ENCODE measurements around the gene UNC5A. TPM values are rescaled to one million over a fixed set of nuclear protein-coding genes. Genes with fewer than 3 reads are reported as not detected.

The UNC5A gene
- total RNA-seq, 4 donors from 2014 or later = 0.19 TPM; not detected in 3

- peaks cover 0 to 77% (median 0%) of the 10 kb centered on the region in 4 donors for H3K27me3 ChIP-seq
- no peak overlapping the region for H3K4me3 ChIP-seq
- 68 to 82% methylated on average over 8 to 16 of the region's 17 CpGs for WGBS, 2 donors
- no peak for TF ChIP-seq POLR2A (IDR thresholded peaks at IDR 0.05)
- no peak for TF ChIP-seq CTCF (IDR thresholded peaks at IDR 0.05)
- no peaks in the 10 kb centered on the region for H3K9me3 ChIP-seq
- DNase-seq = no peak
- H3K27ac ChIP-seq = no peak overlapping the region
- no peaks in the 10 kb centered on the region for H3K36me3 ChIP-seq
- no peaks in the 10 kb centered on the region for H3K4me1 ChIP-seq
- intact Hi-C loops (cut with DNase I) = no loop called here
Observed at GRCh38 chr5:176781638-176782570, 28.5 kb upstream of the UNC5A start.

- Histone ChIP-seq H3K36me3 (no peaks in the 10 kb centered on the region), H3K4me3 (no peak overlapping the region), H3K9me3 (no peaks in the 10 kb centered on the region), H3K27me3 (peaks cover 0 to 81% (median 0%) of the 10 kb centered on the region in 4 donors), H3K27ac (no peak overlapping the region), H3K4me1 (no peaks in the 10 kb centered on the region)
- intact Hi-C loops (cut with DNase I) = no loop called here
- TF ChIP-seq POLR2A (IDR thresholded peaks at IDR 0.05) (no peak), CTCF (IDR thresholded peaks at IDR 0.05) (no peak)
- 8 to 20% methylated on average over 6 to 10 of the region's 15 CpGs for WGBS, 2 donors
- DNase-seq = no peak
Observed at GRCh38 chr5:176784218-176785165, 25.9 kb upstream of the UNC5A start.

GRCh38 chr5:176785184-176786145, 24.9 kb upstream of the UNC5A start:
- no peak for TF ChIP-seq POLR2A (IDR thresholded peaks at IDR 0.05)
- no peak for TF ChIP-seq CTCF (IDR thresholded peaks at IDR 0.05)
- intact Hi-C loops (cut with DNase I) = no loop called here
- no peaks in the 10 kb centered on the region for H3K9me3 ChIP-seq
- H3K27me3 ChIP-seq = peaks cover 0 to 81% (median 0%) of the 10 kb centered on the region in 4 donors
- 61 to 68% methylated on average over 8 to 18 of the region's 27 CpGs for WGBS, 2 donors
- no peak for DNase-seq
- H3K27ac ChIP-seq = no peak overlapping the region
- H3K36me3 ChIP-seq = no peaks in the 10 kb centered on the region
- H3K4me1 ChIP-seq = no peaks in the 10 kb centered on the region
- no peak overlapping the region for H3K4me3 ChIP-seq

GRCh38 chr5:176787676-176788075, 22.7 kb upstream of the UNC5A start:
- Histone ChIP-seq H3K36me3 (no peaks in the 10 kb centered on the region), H3K4me3 (no peak overlapping the region), H3K9me3 (no peaks in the 10 kb centered on the region), H3K4me1 (no peaks in the 10 kb centered on the region), H3K27ac (no peak overlapping the region), H3K27me3 (peaks cover 0 to 87% (median 0%) of the 10 kb centered on the region in 4 donors)
- WGBS, 2 donors = 70 to 77% methylated on average over 3 of the region's 3 CpGs
- TF ChIP-seq POLR2A (IDR thresholded peaks at IDR 0.05) (no peak), CTCF (IDR thresholded peaks at IDR 0.05) (no peak)
- no peak for DNase-seq
- intact Hi-C loops (cut with DNase I) = no loop called here
